GM19351 (cell line): Measurements from ENCODE around the gene BOC.

Experiments used
- ATAC-seq: cut with Tn5 transposase; IDR thresholded peaks from one replicate; pipeline ENCODE4 v1.9.1; 2021; ENCODE audit warnings: mild to moderate bottlenecking, moderate library complexity; ENCODE audit not compliant: unreplicated experiment

Gene BOC

DNA sequence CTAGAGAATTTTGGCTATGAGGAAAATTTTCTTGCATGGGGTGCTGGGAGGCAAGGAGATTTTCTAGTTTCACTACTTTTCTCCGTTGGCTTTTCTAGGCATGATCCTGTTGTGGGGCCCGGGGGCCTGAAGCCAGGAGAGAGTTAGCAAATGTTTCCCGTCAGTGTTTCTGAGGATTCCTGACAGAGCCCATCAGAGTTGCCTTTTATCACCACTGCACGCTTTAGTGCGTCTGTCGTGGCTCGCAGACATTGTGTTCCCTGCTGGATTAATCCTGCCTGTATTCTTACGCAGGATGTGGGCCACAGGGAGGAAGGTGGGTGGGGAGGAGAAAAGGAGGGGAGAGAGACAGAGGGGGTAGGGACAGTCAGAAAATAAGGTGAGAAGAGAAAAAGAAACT, 18.1 kb upstream of the BOC start:
- ATAC-seq = no peak

- ATAC-seq = no peak
These were observed 17.6 kb upstream of the BOC start for GRCh38 chr3:113193719-113194118.

DNA sequence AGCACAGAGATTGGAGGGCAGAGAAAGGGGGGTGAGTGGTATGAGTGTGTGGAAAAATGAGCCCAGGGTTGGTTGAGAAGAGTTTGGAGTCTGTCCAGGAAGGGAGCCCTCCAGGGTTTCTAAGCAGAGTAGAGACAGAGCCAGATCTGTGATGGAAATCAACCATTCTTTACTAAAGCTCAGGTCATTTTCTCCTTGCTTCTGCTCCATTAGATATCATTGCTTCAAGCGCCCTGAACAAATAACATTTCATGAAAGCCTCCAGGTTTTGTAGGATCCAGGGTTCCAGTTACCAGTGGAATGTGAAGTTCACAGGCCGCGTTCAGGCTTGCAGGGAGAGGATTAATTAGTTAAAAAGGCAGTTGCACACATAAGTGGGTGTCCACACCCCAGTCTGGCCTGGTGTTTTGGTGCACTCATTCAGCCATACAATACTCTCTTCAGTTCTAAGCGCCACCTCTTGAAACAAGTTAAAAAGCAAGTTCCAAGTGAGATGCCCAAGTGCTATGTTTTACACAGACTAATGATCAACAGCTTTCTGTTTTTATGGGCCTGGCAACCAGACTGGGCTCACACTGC, 16.4 kb upstream of the BOC start:
- ATAC-seq = no peak

- no peak for ATAC-seq
These were observed 11.0 kb upstream of the BOC start for GRCh38 chr3:113200351-113200750.

GRCh38 chr3:113200946-113201345, 10.4 kb upstream of the BOC start:
- no peak for ATAC-seq

DNA sequence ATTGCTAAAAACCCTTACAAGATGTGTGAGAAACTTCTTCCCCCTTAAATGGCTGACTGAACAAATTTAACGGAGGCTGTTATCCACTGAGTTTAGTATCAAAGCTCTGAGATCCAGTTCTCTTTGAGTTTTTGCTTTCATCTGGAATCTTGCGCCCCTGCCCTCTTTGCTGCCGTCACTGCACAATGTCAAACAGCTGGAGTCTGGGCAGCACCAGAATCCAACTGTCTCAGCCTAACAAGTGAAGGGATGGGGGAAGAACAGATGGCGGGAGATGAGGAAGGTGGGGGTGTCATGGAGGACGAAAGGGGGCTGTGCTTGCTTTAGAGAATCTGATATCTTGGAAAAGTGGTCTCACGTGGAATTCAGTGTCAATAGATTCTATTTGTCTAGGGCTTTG, 7.0 kb upstream of the BOC start:
- no peak for ATAC-seq

DNA sequence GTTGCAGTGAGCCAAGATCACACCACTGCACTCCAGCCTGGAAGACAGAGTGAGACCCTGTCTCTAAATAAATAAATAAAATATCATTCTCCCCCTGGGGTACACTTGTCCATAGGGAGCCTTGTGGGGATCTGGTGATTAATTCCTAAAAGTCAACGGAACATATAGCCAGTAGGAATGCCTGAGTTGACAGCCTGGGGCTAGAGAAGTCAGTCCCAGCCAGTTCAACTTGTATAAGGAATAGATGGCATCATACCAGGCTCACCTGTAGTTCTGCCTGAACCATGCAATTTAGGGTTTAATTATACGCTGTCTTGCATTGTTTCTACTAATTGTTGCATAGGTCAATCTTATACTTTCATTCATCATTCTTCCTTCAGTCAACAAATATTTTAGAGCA, 5.9 kb upstream of the BOC start:
- ATAC-seq = no peak

GRCh38 chr3:113210604-113211329, 590 bp upstream of the BOC start:
- ATAC-seq = no peak

- peak; percentile 58 for ATAC-seq
These were observed 940 bp downstream of the BOC start for GRCh38 chr3:113212150-113212843.

DNA sequence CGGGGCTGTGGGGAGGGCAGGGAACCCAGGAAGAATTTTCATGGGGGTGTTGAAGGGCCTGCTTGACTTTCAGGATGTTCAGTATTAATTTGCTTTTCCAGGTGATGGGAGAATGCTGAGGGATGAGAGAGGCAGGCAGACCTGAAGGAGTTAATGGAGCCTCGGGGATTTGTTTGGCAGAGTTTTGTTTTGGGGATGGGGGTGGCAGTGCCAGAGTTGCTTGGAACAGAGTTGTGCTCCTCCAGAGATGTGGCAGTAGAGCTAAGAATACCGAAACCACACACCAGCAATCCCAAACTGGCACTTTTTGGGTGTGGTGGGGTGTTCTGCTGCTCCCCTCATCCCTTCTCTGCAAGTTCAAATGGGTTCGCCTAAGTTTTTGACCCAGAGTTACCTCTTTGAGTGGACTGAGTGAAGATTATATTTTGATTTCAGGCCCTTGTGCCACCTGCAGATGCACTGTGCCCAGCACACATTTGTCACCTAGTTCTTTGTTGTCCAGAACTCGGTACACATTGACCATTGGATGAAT, 1.6 kb downstream of the BOC start:
- no peak for ATAC-seq

GRCh38 chr3:113213896-113214587, 2.7 kb downstream of the BOC start:
- no peak for ATAC-seq

DNA sequence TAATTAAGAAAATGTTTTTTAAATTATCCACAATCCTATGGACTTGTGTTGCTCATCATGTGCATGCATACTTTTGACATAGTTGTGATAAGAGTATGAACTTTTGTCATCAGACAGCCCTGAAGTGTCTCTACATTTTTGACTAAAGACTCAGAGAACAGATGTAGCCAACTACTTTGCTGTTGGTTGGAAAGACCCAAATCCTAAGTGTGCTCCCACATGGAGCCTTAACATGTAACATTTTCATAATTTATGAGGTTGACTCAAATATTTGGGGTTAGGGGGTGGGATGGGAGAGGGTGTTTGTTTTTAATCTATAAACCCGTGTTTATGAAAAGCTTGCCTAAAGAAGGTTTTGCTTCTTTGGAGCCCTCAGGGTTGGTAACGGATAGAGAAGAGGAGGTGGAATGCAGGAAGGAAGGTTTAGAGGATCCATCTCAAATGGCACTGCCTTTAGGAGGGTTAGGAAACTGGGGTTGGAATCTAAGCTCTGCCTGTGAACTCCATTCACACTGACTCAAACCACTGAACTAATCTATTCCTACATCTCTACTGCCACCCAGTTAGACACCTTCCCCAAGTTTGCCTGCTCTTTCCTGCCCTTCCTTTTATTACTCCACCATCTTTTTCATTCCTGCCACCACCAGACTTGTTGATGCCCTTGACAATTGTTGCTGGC, 3.7 kb downstream of the BOC start:
- no peak for ATAC-seq

DNA sequence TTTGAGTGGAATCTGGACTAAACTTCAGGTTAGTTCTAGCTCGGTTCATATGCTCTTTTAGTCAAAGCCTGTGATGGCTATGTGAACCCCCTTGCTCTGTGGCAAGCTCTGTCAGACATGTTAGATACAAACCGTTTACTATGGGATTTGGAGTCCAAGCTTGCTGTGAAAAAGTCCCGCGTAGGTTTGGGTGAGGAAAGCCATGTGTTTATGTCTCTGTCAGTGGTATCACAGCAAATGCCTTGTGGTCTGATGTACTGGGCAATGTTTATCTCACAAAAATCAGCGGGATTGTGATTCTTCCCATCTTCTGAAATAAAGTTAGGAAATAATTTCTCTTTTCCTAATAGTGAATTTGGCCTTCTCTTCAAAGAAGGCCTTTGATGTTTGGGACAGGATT, 5.0 kb downstream of the BOC start:
- no peak for ATAC-seq

GRCh38 chr3:113218011-113218680, 6.8 kb downstream of the BOC start:
- no peak for ATAC-seq

DNA sequence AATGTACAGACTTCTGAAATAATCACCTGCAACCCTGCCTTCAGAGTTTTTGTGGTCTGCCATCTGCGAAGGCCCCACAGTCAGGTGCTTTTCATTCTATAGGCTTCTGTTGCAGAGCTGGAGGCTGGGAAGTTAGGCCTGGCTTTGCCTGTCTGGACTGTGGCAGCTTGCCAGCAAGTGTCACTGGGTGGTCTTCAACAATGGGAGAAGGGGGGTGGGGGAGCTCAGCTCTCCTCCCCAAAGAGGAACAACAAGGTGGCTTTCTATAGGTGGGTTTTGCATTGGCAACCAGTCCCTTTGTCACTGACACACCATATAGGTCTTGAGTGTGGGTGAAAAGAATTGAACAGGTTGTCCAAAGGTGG, 7.3 kb downstream of the BOC start:
- no peak for ATAC-seq

GRCh38 chr3:113219605-113220300, 8.4 kb downstream of the BOC start:
- ATAC-seq = no peak

DNA sequence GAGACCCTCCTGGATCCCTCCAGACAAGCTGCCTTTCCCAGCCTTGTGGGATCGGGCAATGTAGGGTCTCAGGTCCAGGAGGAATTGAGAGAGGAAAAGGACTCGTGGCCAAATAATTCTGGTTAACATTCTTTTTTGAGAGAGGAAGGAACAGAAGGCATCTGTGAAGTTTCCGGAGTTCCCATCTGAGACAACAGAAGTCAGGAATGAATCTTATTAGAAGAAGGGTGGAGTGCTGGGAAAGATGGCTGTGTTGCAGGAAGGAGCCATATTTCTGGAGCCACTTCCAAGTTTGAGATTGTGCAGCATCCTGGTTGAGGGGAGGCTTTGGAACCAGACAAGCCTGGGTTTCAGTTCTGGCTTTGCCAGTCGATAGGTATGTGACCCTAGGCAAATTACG, 9.4 kb downstream of the BOC start:
- ATAC-seq = no peak

- ATAC-seq = no peak
These were observed 10.4 kb downstream of the BOC start for GRCh38 chr3:113221721-113222257.

- ATAC-seq = no peak
These were observed 11.2 kb downstream of the BOC start for GRCh38 chr3:113222451-113223086.
